ENCODE measurements around the gene HS6ST1. TPM values are rescaled to one million over a fixed set of nuclear protein-coding genes. Genes with fewer than 3 reads are reported as not detected.
A peak's percentile ranks its signal among the peaks of the same experiment; 100 is the strongest.

The HS6ST1 gene
- total and polyA plus RNA-seq, 2 of the 4 experiments (the other 2 are of a cell fraction): 29.9 to 36.9 TPM

DNA sequence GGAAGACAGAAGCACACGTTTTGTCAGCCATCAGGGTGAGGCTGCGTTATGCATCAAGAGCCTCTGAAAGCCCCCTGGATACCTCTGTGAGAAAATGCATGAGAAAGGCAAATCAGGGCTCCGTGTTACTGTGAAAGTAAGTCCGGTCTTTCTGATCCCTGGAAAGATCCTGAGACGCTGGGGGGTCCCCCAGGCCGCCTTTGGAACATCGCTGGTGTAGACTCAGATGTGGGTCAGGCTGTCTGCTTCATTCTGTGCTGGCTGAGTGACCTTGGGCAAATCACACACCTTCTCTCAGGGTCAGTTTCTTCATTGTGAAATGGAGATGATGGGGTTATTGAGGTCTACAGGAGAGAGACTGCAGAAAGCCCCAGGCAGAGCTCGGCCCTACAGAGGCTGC is 42.0 kb upstream of the HS6ST1 start (continued):
- TF ChIP-seq MXI1 (IDR thresholded peaks at IDR 0.05; ENCODE audit: borderline replicate concordance, low read depth, low read length): no peak
- TF ChIP-seq MAFK (IDR thresholded peaks at IDR 0.05; ENCODE audit: low read depth, low read length): no peak
- no peak for TF ChIP-seq MAZ (IDR thresholded peaks at IDR 0.05; ENCODE audit: borderline replicate concordance, low read depth, low read length)
- no peak for TF ChIP-seq CHD1 (IDR thresholded peaks at IDR 0.05; ENCODE audit: low read depth, low read length)
- no peak for TF ChIP-seq NFE2L2 (IDR thresholded peaks at IDR 0.05; ENCODE audit: low read depth, low read length)
- no peak for TF ChIP-seq RFX5 (IDR thresholded peaks at IDR 0.05; ENCODE audit: low read depth, low read length)

DNA sequence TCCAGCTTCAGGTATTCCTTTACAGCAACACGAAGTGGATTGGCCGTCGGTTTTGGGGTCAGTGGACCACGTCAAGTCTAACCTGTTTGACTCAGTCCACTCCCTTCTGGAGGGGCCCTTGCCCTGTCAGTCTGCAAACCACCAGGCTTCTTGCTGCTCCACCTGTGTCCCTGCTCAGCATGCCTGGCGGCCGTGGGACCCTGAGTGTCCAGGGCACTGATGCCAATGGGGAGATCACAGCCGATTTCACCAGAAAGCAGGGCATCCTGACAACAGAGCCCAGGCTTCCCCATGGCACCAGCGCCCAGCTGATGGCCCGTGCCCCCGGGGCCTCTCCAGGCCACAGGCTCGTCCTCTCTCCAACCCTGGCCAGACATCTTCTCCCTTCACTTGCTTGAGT is 41.2 kb upstream of the HS6ST1 start:
- Histone ChIP-seq H3K4me3 (ENCODE audit: insufficient read depth, low read depth, low read length) (no peak overlapping the region), H3K9me3 (ENCODE audit: control insufficient read depth, insufficient read depth, low read length) (no peaks in the 10 kb centered on the region), H3K36me3 (ENCODE audit: control insufficient read depth, insufficient read depth, low read length) (no peaks in the 10 kb centered on the region), H2AFZ (replicated peaks; ENCODE audit: low read length, poor library complexity) (peak overlapping the region; percentile 19), H4K20me1 (ENCODE audit: insufficient read depth, low read length) (no peaks in the 10 kb centered on the region), H3K27ac (ENCODE audit: insufficient read depth, low read length) (no peak overlapping the region), H4K8ac (ENCODE audit: low read depth in 2 of 2, low read length in 2 of 2) (no peak overlapping the region), H2AK5ac (ENCODE audit: low read depth, low read length) (no peak overlapping the region), H3K4me2 (ENCODE audit: low read depth, low read length) (no peak overlapping the region), H3K9me1 (ENCODE audit: insufficient read depth, low read length) (peaks cover 10% of the 10 kb centered on the region), H3K79me1 (ENCODE audit: low read depth in 1 of 2, low read length in 2 of 2) (0 out of 4 replicates have a peak, but pooled peaks cover 0 to 3% of the 10 kb centered on the region in 2 experiments), H2AK9ac (replicated peaks; ENCODE audit: low read depth, low read length, poor library complexity) (no peak overlapping the region), H3K14ac (replicated peaks; ENCODE audit: low read depth, low read length) (no peak overlapping the region), H3K56ac (ENCODE audit: extremely low read depth, insufficient read depth, low read length) (no peak overlapping the region), H2BK15ac (ENCODE audit: low read depth, low read length) (no peak overlapping the region), H2BK20ac (ENCODE audit: low read depth, low read length) (no peak overlapping the region), H4K91ac (ENCODE audit: insufficient read depth, low read depth, low read length) (peak overlapping the region; percentile 32; the same call in 1 of the 2 replicates), H3K4me1 (ENCODE audit: control insufficient read depth, insufficient read depth, low read length) (peaks cover 13% of the 10 kb centered on the region), H3K4ac (ENCODE audit: low read depth, low read length) (no peak overlapping the region), H3K9ac (ENCODE audit: low read depth, low read length) (no peak overlapping the region), H3K27me3 (ENCODE audit: control insufficient read depth, insufficient read depth, low read length) (no peaks in the 10 kb centered on the region), H3K23ac (ENCODE audit: low read depth, low read length) (no peak overlapping the region), H2BK5ac (ENCODE audit: low read depth, low read length, poor library complexity, severe bottlenecking) (no peak overlapping the region), H3K18ac (ENCODE audit: low read depth, low read length) (no peak overlapping the region), H4K5ac (ENCODE audit: low read depth, low read length) (no peak overlapping the region), H2BK120ac (ENCODE audit: low read depth, low read length) (peak overlapping the region; percentile 51; the same call in 1 of the 2 replicates)
- WGBS, 2 experiments (ENCODE audit: extremely low coverage in 2 of 2, insufficient read length in 1 of 2): no CpG with 5 or more reads among the region's 11 CpGs
- dilution Hi-C loops (cut with HindIII; ENCODE audit: low sequenced_read_pairs, unreplicated experiment): no loop called here
- CTCF ChIA-PET: no interaction called here
- TF ChIP-seq RCOR1 (IDR thresholded peaks at IDR 0.05; ENCODE audit: insufficient replicate concordance, low read length) (no peak), POLR2A (IDR thresholded peaks at IDR 0.05; ENCODE audit: low read depth, low read length) (no peak), CEBPB (IDR thresholded peaks at IDR 0.05; ENCODE audit: low read depth, low read length) (no peak), CHD1 (IDR thresholded peaks at IDR 0.05; ENCODE audit: low read depth, low read length) (no peak)
- TF ChIP-seq, protein P1, sequence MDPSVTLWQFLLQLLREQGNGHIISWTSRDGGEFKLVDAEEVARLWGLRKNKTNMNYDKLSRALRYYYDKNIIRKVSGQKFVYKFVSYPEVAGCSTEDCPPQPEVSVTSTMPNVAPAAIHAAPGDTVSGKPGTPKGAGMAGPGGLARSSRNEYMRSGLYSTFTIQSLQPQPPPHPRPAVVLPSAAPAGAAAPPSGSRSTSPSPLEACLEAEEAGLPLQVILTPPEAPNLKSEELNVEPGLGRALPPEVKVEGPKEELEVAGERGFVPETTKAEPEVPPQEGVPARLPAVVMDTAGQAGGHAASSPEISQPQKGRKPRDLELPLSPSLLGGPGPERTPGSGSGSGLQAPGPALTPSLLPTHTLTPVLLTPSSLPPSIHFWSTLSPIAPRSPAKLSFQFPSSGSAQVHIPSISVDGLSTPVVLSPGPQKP (IDR thresholded peaks at IDR 0.05; ENCODE audit: borderline replicate concordance, low read depth, low read length): no peak
- TF ChIP-seq, protein P2, sequence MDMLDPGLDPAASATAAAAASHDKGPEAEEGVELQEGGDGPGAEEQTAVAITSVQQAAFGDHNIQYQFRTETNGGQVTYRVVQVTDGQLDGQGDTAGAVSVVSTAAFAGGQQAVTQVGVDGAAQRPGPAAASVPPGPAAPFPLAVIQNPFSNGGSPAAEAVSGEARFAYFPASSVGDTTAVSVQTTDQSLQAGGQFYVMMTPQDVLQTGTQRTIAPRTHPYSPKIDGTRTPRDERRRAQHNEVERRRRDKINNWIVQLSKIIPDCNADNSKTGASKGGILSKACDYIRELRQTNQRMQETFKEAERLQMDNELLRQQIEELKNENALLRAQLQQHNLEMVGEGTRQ (IDR thresholded peaks at IDR 0.05; ENCODE audit: low read depth, low read length): no peak
- ATAC-seq (ENCODE audit: low read depth) (no peak), DNase-seq (no peak)
- intact Hi-C loops (cut with micrococcal nuclease): no loop called here
- in situ Hi-C loops (cut with MboI; ENCODE audit: low sequenced_read_pairs): no loop called here
- POLR2A ChIA-PET (ENCODE audit: unreplicated experiment): no interaction called here
- no TSS peak for BruUV-seq (replicated peaks)

Measured in IMR-90 (cell line).